Heart left ventricle (tissue), 16 donors: ENCODE results near the gene ENOPH1. TPM values are rescaled to one million over a fixed set of nuclear protein-coding genes. Genes with fewer than 3 reads are reported as not detected.

Experiments used
- ATAC-seq, 4 donors: fragments of 200-7000 bp; cut with Tn5 transposase; one replicate each; pipeline ENCODE4 v1.9.1; 2020 to 2022; ENCODE audit warnings: moderate library complexity in 4 of 4, mild to moderate bottlenecking in 3 of 4, moderate number of reproducible peaks in 1 of 4
- DNase-seq, 5 donors: peaks; one replicate each; pipeline ENCODE4 v3.0.0-alpha.2; 2020
- H3K27ac ChIP-seq, 12 donors: fragments of 200-600 bp; sonication (generic) in 4 of 12; one replicate each; pipeline versions ENCODE4 v1.5.0 to v1.8.0; 2016 to 2022; ENCODE audit warnings: mild to moderate bottlenecking in 2 of 12
- H3K27me3 ChIP-seq, 9 donors: fragments of 200-600 bp; sonication (generic) in 2 of 9; one replicate each; pipeline versions ENCODE4 v1.5.1 to v1.8.0; 2016 to 2022; ENCODE audit warnings: mild to moderate bottlenecking in 3 of 9
- H3K36me3 ChIP-seq, 9 donors: fragments of 200-600 bp; sonication (generic) in 2 of 9; one replicate each; pipeline versions ENCODE4 v1.5.0 to v1.8.0; 2018 to 2022; ENCODE audit warnings: mild to moderate bottlenecking in 2 of 9
- H3K4me1 ChIP-seq, 12 donors: fragments of 200-600 bp; sonication (generic) in 4 of 12; one replicate each; pipeline versions ENCODE4 v1.5.0 to v1.8.0; 2016 to 2022; ENCODE audit warnings: mild to moderate bottlenecking in 3 of 12
- H3K4me3 ChIP-seq, 12 donors: fragments of 200-600 bp; sonication (generic) in 4 of 12; one replicate each; pipeline versions ENCODE4 v1.5.0 to v1.8.0; 2017 to 2022; ENCODE audit warnings: mild to moderate bottlenecking in 9 of 12, moderate library complexity in 4 of 12
- H3K9me3 ChIP-seq, 12 donors: fragments of 200-600 bp; sonication (generic) in 4 of 12; one replicate each; pipeline versions ENCODE4 v1.5.0 to v1.8.0; 2016 to 2022; ENCODE audit warnings: mild to moderate bottlenecking in 1 of 12
- CTCF ChIP-seq, 12 donors: fragments of 200-600 bp; sonication (generic) in 4 of 12; IDR thresholded peaks; one replicate each; pipeline versions ENCODE4 v1.5.0 to v1.8.0; 2018 to 2022; ENCODE audit warnings: antibody characterized with exemption in 12 of 12, mild to moderate bottlenecking in 5 of 12
- POLR2A ChIP-seq, 2 donors: fragments of 450-650 bp; IDR thresholded peaks; one replicate each; pipeline ENCODE4 v1.6.1; 2017; ENCODE audit warnings: antibody characterized with exemption in 2 of 2, mild to moderate bottlenecking in 2 of 2, moderate library complexity in 2 of 2
- WGBS, 4 donors: extraction: QIAGEN DNeasy Blood & Tissue Kit in 2 of 4; methylation state at CpG; one replicate each; pipeline versions ENCODE4 v1.1.5 to v1.1.7; 2013 to 2018; 5-methylcytosine and 5-hydroxymethylcytosine counted together
- intact Hi-C, 10 donors: fragments of 100-400 bp; cut with DNase I; formaldehyde crosslinking; loops; one replicate each; pipeline versions ENCODE4 v1.11.1 to v1.14.2; 2022
- polyA plus RNA-seq, 2 donors: library from polyadenylated mRNA; stranded (reverse); fragments of 200-250 nt; gene quantifications; one replicate each; pipeline ENCODE4 v1.2.3, GENCODE V29; 2013
- total RNA-seq, 9 donors: library from RNA; depleted of rRNA in 2 of 9; stranded (reverse); fragments of >200 nt in 2 of 9; fragmentation: NEBNext Ultra II Directional in 3 of 9; extraction: Animal tissue kit (Norgen Biotek cat#: 25700) in 3 of 9; gene quantifications; one replicate each; pipeline versions ENCODE4 v1.1.0 to v1.2.4, GENCODE V29; 2016 to 2023
- donor health status: ischemic (EF 13 %, LVEDD 7.1; RV severe dilation, severe dysfunction).
- donor health status: healthy with polysubstance abuse.
- donor health status: DM: no; HTN: yes; CAD: no.
- donor health status: DM: no; HTN: no; CAD: no.
- donor health status: ischemic (EF 25% LVEDD 6.9; RV normal size, moderate dysfunction).
- donor health status: ischemic (EF 25% LVEDD 5.7; RV mildly dilated, moderate dysfunction).
- donor health status: healthy.
- donor health status: DM: yes; HTN: yes; CAD: no.
- donor health status: ischemic (EF 35%, LVEDD 5.7; RV mildly dilated, moderate dysfunction).
- donor health status: nonischemic (EF 11% LVEDD 7.7; RV severe dilation, severe dysfunction).
- donor health status: DM: yes; HTN: yes; CAD: no.
- donor health status: PGD.
- donor health status: ischemic (EF 29% LVEDD 5.4; RV normal size, mild dysfunction).
- donor health status: nonischemic (EF 23%, LVEDD 6.1; RV moderate dilation, normal function).

ENOPH1 gene
- total and polyA plus RNA-seq, 11 donors = 15.1 to 37.0 (median 17.5) TPM

- no peak overlapping the region for H3K4me3 ChIP-seq
- intact Hi-C loops = no loop called here
- H3K27me3 ChIP-seq = no peaks in the 10 kb centered on the region
- H3K4me1 ChIP-seq = no peaks in the 10 kb centered on the region
- no peak overlapping the region for H3K27ac ChIP-seq
- H3K36me3 ChIP-seq = peaks cover 0 to 32% (median 0%) of the 10 kb centered on the region in 9 donors
- DNase-seq (no peak), ATAC-seq (no peak)
- H3K9me3 ChIP-seq = no peaks in the 10 kb centered on the region
- 57 to 78% (median 73%) methylated on average over 2 of the region's 2 CpGs for WGBS, 4 donors
- TF ChIP-seq POLR2A (IDR thresholded peaks at IDR 0.05) = no peak
- no peak for TF ChIP-seq CTCF (IDR thresholded peaks at IDR 0.05)
These were observed 66.0 kb downstream of the ENOPH1 start for GRCh38 chr4:82496349-82496748.

GRCh38 chr4:82499738-82500434, 69.5 kb downstream of the ENOPH1 start:
- Histone ChIP-seq H3K27ac (no peak overlapping the region), H3K9me3 (no peaks in the 10 kb centered on the region), H3K4me3 (no peak overlapping the region), H3K4me1 (no peaks in the 10 kb centered on the region), H3K27me3 (no peaks in the 10 kb centered on the region), H3K36me3 (peaks cover 0 to 43% (median 8%) of the 10 kb centered on the region in 9 donors)
- no peak for ATAC-seq
- TF ChIP-seq POLR2A (IDR thresholded peaks at IDR 0.05) (no peak), CTCF (IDR thresholded peaks at IDR 0.05) (no peak)
- no peak for DNase-seq
- WGBS, 4 donors = 82 to 87% (median 84%) methylated on average over 6 of the region's 6 CpGs
- intact Hi-C loops = no loop called here

- intact Hi-C loops = no loop called here
- no peak for TF ChIP-seq CTCF (IDR thresholded peaks at IDR 0.05)
- TF ChIP-seq POLR2A (IDR thresholded peaks at IDR 0.05) = no peak
- no peaks in the 10 kb centered on the region for H3K4me1 ChIP-seq
- H3K9me3 ChIP-seq = no peaks in the 10 kb centered on the region
- WGBS, 4 donors = 61 to 72% (median 68%) methylated on average over 5 of the region's 5 CpGs
- no peak overlapping the region for H3K4me3 ChIP-seq
- no peak overlapping the region for H3K27ac ChIP-seq
- peaks cover 0 to 36% (median 8%) of the 10 kb centered on the region in 9 donors for H3K36me3 ChIP-seq
- ATAC-seq (no peak), DNase-seq (no peak)
- no peaks in the 10 kb centered on the region for H3K27me3 ChIP-seq
These were observed 70.2 kb downstream of the ENOPH1 start for GRCh38 chr4:82500435-82501153.

- DNase-seq (no peak), ATAC-seq (no peak)
- TF ChIP-seq CTCF (IDR thresholded peaks at IDR 0.05) = no peak
- H3K27ac ChIP-seq = no peak overlapping the region
- 86 to 92% (median 88%) methylated on average over 2 of the region's 2 CpGs for WGBS, 4 donors
- no peaks in the 10 kb centered on the region for H3K4me1 ChIP-seq
- no peak overlapping the region for H3K4me3 ChIP-seq
- H3K9me3 ChIP-seq = no peaks in the 10 kb centered on the region
- intact Hi-C loops = no loop called here
- H3K27me3 ChIP-seq = no peaks in the 10 kb centered on the region
- peaks cover 0 to 31% (median 4%) of the 10 kb centered on the region in 9 donors for H3K36me3 ChIP-seq
These were observed 70.7 kb downstream of the ENOPH1 start for GRCh38 chr4:82501154-82501442.
